HG02852 (cell line): ENCODE data around the gene WWOX.

ENCODE experiments used
- ATAC-seq: cut with Tn5 transposase; IDR thresholded peaks from one replicate; pipeline ENCODE4 v1.9.1; 2021; ENCODE audit warnings: mild to moderate bottlenecking, moderate library complexity; ENCODE audit not compliant: unreplicated experiment

Gene WWOX

DNA sequence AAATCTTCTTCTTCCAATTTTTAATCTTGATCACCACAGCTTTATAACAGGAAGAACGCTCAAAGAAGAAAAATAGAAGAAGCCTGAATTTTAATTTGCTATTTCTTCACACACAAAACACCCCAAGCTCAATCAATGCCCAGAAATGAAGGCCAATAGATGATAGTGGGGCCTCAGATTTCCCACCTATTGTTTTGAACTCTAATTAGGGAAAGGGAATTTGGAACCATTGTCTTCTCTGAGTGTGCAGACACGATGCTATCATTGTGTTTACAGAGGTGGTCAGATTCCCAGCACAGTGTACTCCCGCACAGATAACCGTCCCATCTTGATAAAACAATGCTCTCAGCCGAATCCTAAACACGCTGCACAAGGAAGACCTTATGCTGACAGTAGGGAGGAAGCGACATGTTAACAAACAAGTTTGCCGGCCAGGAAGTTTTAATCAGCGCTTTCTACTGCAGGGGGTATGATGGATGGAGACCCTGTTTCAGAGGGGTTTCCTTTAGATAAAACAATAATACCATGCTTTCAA is 816.4 kb downstream of the WWOX start:
- ATAC-seq = no peak

DNA sequence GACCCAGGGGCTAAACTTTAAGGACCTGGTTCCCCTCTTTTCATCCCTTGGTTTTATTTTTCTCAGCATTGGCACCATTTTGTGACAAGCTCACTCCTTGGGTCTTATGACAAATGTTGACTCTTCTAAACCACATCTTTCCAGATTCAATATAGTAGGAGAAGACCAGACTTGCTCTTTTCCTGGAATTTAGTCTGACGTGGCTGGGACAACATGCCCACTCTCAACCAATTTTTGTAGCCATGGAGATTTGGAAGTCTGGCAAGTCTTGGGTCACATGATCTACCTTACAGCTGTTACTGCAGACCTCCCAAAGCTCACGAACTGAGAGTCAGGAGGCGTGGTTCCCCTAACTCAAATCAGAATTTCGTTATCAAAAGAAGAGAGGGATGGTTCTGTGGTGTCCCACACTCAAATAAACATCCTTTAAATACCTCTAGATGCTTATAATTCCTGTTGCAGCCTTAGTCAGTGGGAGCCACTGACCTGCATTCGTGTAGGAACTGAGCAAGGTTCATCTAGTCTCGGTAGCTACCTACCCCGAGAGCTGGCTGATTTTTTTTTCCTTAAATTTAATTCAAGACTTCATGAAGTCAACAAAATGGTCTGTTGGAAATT is 817.6 kb downstream of the WWOX start:
- ATAC-seq = no peak

GRCh38 chr16:78918805-78919305 is 819.4 kb downstream of the WWOX start:
- no peak for ATAC-seq

DNA sequence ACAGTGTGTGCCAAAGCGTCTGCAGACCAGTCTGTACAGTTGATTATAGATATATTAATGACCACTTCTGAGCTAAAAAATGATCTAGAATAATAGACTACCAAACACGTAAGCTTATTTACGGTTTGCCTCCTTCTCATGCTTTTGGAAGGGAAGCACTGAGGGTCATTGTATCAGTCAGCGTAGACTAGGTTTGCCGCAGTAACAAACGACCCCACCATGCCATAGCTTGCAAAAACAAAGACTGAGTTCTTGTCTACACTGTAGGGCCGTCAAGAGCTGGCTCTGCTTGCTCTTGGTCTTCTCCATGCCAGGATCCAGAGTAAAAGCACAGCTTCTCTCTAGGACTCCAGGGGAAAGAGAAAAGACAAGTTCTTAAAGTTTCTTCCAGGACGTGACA is 820.4 kb downstream of the WWOX start:
- ATAC-seq = no peak

DNA sequence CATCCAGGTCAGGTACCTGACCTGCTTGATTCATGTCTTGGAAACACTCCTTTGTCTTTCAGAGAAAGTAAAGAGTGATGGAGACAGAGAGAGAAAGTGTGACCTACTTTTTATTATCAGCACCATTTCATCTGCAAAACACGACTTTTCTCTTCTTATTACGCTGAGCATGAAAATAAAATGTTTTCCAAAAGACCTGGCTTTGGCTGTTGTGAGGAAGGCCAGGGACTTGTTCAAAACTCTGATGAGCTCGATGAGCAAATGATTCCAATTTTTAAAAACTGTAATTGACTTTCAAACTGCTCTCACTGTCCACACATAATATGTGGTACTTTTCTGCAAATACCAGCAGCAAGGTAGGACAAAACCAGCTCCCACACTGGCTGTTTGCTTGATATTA is 821.2 kb downstream of the WWOX start:
- ATAC-seq = no peak

DNA sequence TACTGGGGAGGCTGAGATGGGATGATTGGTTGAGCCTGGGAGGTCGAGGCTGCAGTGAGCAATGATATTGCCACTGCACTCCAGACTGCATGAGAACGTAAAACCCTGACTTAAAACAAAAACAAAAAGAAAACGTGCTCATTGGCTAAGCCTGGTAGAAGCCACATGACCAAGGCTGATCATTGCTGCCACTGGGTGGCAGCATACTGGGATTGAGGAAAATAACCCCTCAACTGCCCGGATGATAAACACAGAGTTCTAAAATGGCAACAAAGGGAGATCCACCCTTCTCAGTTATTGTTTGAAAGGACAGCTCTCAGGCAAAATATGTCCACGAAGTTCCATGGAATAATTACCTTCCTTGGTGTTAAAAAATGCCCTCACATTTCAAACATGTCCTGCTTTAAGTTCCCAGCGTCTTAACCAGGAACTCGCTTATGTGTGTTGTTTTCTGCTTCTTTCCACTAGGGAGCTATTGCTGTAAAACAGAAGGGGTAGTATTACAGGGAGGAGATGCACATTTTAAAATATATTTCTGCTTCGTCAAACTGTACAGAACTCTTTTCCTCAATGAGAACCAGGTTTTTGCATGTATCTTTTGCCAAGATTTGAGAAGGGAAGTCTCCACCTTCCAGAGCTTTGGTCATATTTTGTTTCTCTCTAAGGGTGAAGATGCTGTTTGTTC is 825.8 kb downstream of the WWOX start:
- no peak for ATAC-seq

- ATAC-seq = no peak
Observed at GRCh38 chr16:78926723-78927210, 827.3 kb downstream of the WWOX start.

DNA sequence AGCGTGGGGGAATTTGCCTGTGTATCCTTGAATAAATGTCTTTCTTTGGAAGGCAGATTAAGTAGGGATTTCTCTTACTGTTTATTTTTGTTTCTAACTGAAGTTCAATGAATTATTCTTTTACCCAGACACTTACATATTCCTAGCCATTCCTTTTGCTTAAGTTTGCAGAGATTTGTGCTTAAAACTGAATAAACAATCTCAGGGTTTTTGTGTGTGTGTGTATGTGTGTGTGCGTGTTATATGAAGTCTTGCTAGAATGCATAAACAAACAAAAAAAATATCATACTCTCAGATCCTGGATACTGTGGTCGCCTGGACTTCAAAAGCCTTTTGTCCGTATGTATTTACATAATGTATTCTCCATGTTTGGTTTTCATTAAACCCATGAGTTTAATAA is 828.3 kb downstream of the WWOX start:
- no peak for ATAC-seq

- ATAC-seq = no peak
Observed at GRCh38 chr16:78929841-78930240, 830.4 kb downstream of the WWOX start.

GRCh38 chr16:78930561-78930960 is 831.1 kb downstream of the WWOX start:
- no peak for ATAC-seq

DNA sequence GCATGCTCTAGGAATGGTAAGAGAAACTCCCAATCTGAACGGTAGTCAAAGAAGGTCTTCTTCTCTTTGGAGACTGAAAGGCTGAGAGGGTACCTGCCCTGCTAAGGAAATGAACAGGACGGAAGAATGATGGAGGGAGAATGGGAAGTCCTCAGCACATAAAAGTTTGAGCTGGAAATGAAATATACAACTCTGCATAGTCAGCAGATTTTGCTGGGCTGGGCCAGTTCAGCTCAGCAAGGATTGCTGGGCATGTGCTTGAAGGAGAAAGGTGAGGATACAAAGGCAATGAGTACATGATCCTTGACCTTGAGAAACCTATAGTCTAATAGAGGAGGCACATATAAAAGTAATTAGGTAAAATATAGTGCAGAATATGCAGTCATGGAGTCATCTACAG is 831.8 kb downstream of the WWOX start:
- ATAC-seq = no peak

- ATAC-seq = no peak
Observed at GRCh38 chr16:78931678-78932077, 832.2 kb downstream of the WWOX start.

GRCh38 chr16:78932355-78932943 is 833.0 kb downstream of the WWOX start:
- no peak for ATAC-seq

GRCh38 chr16:78936060-78936459 is 836.6 kb downstream of the WWOX start:
- no peak for ATAC-seq

DNA sequence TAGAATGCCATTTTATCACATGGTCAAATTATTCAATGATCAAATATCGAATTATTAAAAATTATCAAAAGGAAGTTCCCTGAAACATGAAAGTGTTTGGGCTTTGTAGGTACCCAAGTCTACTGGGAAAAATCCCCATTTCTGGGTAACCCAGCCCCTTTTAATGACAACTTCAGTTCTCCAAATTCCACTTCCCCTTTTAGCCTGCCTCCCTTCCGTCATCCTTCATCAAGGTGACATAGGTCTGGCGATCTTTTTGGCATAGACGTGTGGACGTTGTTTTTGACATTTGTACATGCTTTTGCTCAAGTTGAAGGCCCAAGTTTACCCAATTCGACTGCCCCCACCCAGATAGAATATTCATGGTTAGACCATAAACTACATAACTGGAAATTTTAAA is 840.1 kb downstream of the WWOX start:
- ATAC-seq = no peak

DNA sequence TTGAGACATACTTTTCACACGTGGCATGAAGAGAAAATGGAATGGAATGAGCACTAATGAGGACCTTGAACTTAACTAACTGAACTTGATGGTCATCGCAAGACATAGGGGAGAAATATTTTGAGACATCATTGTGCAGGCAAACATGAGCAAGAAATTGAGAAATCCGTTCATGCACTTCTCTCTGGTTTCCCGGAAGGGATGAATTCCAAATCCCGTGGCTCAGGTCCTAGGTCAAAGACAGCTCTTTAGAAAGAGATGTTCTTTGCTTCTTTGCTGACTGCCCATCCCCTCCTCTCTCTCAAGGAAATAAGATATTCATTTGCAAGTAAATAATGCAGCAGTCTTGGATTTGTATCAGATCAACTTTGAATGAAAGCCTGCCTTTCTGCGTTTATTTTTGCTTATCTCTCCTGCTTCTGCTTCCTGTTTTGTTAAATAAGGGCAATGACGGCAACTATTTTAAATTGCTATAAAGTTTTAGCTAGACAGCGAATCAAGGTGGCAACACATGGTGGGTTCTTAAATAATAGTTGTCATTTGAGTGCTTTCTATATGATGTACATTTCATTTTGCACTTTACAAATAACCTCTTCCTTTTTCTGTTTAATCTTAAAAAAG is 843.3 kb downstream of the WWOX start:
- no peak for ATAC-seq

- ATAC-seq = no peak
Observed at GRCh38 chr16:78945336-78945735, 845.9 kb downstream of the WWOX start.

DNA sequence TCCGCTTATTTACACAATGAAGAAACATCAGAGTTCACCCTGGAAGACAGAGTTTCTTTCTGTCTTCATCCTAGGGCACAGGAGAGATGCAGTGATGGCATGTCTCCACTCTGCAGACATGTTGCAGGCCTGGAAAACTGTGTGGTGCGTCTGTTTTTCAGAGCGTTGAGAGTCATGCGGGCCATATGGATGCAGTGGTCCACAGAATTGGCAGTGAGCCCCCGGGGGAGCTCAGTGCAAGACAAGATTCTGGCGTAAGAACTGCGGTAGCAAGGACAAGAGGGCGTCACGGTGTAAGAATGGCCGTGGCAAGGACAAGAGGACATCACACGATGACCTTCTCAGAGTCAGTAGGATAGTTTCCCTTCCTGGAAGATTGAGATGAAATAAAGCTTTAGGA is 847.1 kb downstream of the WWOX start:
- ATAC-seq = no peak

DNA sequence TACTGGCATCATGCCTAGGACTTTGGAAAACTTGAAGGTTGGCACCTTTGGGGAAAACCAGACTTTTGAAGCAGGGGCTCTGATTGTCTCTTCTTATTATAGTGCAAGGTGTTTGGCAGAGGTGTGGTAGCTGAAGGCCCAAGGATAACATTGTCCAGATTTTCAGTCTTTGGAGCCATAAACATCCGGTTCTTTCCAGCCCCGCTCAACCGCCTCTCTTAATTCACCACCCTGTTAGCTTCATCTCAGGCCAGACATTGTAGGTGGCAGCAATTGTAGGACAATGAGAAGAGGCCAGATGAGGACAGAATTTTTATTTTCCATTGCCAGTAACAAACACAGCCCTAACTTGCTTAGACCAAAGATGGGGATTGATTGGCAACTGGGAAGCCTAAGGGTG is 851.3 kb downstream of the WWOX start:
- no peak for ATAC-seq

DNA sequence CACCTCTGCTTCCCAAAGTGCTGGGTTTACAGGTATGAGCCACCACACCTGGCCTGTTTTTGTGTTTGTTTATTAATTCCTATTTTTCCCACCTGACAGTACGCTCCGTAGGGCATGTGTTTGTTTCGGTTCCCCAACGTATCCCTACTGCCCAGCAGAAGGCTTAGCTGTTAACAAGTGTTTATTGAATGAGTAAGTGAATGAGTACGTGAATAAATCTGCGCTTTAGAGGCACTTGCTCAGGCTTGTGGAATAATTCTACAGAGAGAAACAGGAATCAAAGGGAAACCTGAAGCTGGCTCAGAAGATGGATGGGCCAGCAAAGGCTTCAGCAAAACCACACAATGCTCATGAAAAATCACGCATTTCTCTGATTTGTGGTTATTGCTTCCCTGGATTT is 853.2 kb downstream of the WWOX start:
- ATAC-seq = no peak

GRCh38 chr16:78953526-78953925 is 854.1 kb downstream of the WWOX start:
- no peak for ATAC-seq
